Activated CD8-positive, alpha-beta memory T cell treated with anti-CD3 and anti-CD28 coated beads for 36 hours (primary cell): ENCODE results near the gene SELENOO. TPM values are rescaled to one million over a fixed set of nuclear protein-coding genes. Genes with fewer than 3 reads are reported as not detected.

Experiments
- CTCF ChIA-PET: fragments of 350-600 bp; sonication (Branson Sonifier 250); formaldehyde crosslinking; loops from one replicate; lab custom pipeline; 2021; ENCODE audit warnings: antibody characterized with exemption; lab: Charles Lee
- POLR2A ChIA-PET: fragments of 350-600 bp; sonication (Branson Sonifier 250); formaldehyde crosslinking; loops from one replicate; lab custom pipeline; 2021; ENCODE audit warnings: antibody characterized with exemption; lab: Charles Lee
- total RNA-seq, 2 experiments: library from RNA; stranded (reverse); gene quantifications; one replicate each; pipeline ENCODE4 v1.2.3, GENCODE V29; 2021

The SELENOO gene
- total RNA-seq, 2 experiments from 2014 or later, result 24.0 to 26.3 TPM

DNA sequence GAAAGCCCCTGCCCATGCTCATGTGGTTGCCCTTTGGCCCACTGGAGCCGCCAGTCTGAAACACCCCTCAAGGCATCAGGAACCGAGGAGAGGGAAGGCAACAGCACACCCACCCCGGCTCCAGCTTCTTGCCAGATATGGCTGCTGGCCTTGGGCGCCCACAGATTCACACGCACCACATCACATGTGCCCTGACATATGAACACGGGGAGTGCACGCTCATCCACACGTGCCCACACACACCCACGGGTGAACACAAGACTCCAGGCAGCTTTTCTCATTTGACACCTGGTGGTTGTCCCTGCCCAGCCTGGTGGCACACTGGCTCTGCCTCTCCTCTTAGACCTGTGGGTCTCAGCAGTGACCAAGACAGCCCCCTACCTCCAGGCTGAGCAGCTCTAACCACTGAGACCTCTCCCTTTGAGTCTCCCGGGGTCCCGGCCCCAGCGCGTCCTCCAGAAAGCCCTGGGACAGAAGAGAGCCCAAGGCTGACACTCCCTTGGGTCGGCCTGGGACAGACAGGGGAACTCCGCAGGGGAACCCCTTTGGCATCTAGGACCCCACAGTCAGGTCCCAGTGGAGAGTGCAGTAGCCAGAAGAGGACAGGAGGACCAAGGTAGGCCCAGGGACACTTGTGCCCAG lies 63.4 kb downstream of the SELENOO start:
- ChIA-PET CTCF (interaction anchor here (0.6 to 2.7 kb wide), 5 partner anchors 10 to 406 kb away, joined by 3 to 9 read pairs (median 5); partner anchors contain the start of genes DENND6B and HDAC10), POLR2A (no interaction called here)

DNA sequence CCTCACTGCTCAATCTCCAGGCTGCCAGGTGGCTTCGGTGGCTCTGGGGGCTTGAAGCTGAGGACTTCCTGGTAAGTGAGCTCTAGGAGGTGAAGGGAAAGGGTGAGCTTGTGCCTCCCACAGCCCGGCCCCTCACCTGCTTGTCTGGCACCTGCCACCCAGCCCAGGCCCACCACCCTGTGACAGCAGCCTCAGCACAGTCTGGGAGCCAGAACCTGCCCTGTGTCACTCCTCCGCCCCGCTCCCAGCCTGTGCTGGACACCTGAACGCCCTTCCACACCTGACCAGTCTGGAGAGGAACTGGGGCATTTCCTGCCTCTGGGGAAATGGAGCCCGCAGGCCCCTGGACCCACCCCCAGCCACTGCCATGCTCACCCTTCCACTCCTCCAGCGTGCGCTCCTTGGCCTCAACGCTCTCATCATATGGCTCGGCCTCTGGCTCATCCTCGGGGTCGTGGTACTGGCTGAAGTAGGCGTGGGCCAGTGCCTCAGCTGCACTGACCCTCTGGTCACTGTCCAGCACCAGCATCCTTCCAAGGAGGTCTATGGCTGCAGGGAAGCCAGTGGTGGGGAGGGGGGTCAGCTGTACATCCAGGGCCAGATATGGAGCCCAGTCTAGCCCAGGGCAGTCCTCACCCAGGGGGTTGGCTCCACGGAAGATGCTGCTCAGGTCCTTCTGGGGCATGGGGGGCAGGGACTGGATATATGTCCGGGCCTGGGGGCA lies 64.3 kb downstream of the SELENOO start:
- ChIA-PET POLR2A (no interaction called here), CTCF (interaction anchor here (0.6 to 1.5 kb wide), 4 partner anchors 9 to 405 kb away, joined by 3 read pairs; no protein-coding TSS in a partner anchor)

DNA sequence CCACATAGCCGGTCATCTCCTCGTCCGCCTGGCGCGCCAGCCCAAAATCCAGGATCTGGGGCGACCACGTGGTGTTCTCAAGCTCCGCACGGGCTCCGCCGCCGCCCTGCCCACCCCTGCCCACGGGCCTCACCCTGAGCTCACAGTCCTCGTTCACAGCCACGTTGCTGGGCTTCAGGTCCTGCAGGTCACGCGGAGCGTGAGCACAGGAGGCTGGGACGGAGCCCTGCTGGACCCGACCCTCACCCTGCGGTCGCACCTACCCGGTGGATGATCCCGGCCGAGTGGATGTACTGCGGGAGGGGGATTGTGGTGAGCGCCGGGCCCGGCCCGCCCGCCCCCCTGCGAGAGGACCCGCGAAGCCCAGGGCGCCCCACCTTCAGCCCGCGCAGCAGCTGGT lies 66.2 kb downstream of the SELENOO start:
- ChIA-PET CTCF (interaction anchor here (0.6 to 1.5 kb wide), 2 partner anchors 15 to 75 kb away, joined by 3 to 6 read pairs; no protein-coding TSS in a partner anchor), POLR2A (no interaction called here)

Other genes with a start within 250 kb of the SELENOO start
- 100 to 1,000 TPM; 198 to 203 TPM for gene PIM3, start 240.2 kb upstream of the SELENOO start, total RNA-seq
- under 1 TPM in 1 of 2 experiments, not detected in 1; 0.13 TPM for gene IL17REL, start 188.2 kb upstream of the SELENOO start, total RNA-seq
- gene TTLL8, start 142.7 kb upstream of the SELENOO start, total RNA-seq, result not detected
- gene MLC1, start 115.6 kb upstream of the SELENOO start, total RNA-seq, result under 1 TPM; 0.32 to 0.40 TPM
- gene MOV10L1, start 111.0 kb upstream of the SELENOO start, total RNA-seq, result not detected
- gene PANX2, start 30.3 kb upstream of the SELENOO start, total RNA-seq, result 1 to 10 TPM; 1.1 to 1.4 TPM
- 10 to 100 TPM; 98.2 to 99.6 TPM for gene TRABD, start 15.1 kb upstream of the SELENOO start, total RNA-seq
- 10 to 100 TPM; 44.1 to 46.6 TPM for gene TUBGCP6, start 44.0 kb downstream of the SELENOO start, total RNA-seq
- gene HDAC10, start 50.3 kb downstream of the SELENOO start, total RNA-seq, result 10 to 100 TPM; 42.1 to 42.8 TPM
- gene MAPK12, start 60.7 kb downstream of the SELENOO start, total RNA-seq, result 10 to 100 TPM; 12.0 to 13.8 TPM
- 10 to 100 TPM; 10.6 to 11.4 TPM for gene MAPK11, start 69.4 kb downstream of the SELENOO start, total RNA-seq
- gene PLXNB2, start 106.6 kb downstream of the SELENOO start, total RNA-seq, result 10 to 100 TPM; 10.9 to 12.0 TPM
- gene DENND6B, start 126.0 kb downstream of the SELENOO start, total RNA-seq, result 1 to 10 TPM; 4.3 to 4.4 TPM
- 10 to 100 TPM; 48.4 to 51.1 TPM for gene PPP6R2, start 142.3 kb downstream of the SELENOO start, total RNA-seq